Liver (tissue), 9 donors: ENCODE results near the gene RPL39L. TPM values are rescaled to one million over a fixed set of nuclear protein-coding genes. Genes with fewer than 3 reads are reported as not detected.

Experiments
- DNase-seq: peaks from one replicate; pipeline ENCODE4 v3.0.0-alpha.2; 2017; ENCODE audit warnings: low spot score
- H3K27ac ChIP-seq, 2 donors: one replicate each; pipeline ENCODE4 v1.7.0; 2013; ENCODE audit warnings: inconsistent platforms in 2 of 2, low read length in 2 of 2, control low read depth in 1 of 2, low read depth in 1 of 2, mild to moderate bottlenecking in 1 of 2
- H3K27me3 ChIP-seq, 4 donors: one replicate each; pipeline versions ENCODE4 v1.6.1 to v1.7.0; 2013; ENCODE audit warnings: low read length in 3 of 4, inconsistent platforms in 1 of 4, mild to moderate bottlenecking in 1 of 4, moderate library complexity in 1 of 4; ENCODE audit not compliant: control insufficient read depth in 4 of 4, insufficient read depth in 4 of 4
- H3K36me3 ChIP-seq, 4 donors: one replicate each; pipeline versions ENCODE4 v1.6.1 to v1.7.0; 2013; ENCODE audit warnings: low read length in 3 of 4, mild to moderate bottlenecking in 3 of 4, low read depth in 1 of 4, moderate library complexity in 1 of 4; ENCODE audit not compliant: control insufficient read depth in 4 of 4, insufficient read depth in 3 of 4
- H3K4me1 ChIP-seq, 4 donors: one replicate each; pipeline versions ENCODE4 v1.6.1 to v1.7.0; 2013; ENCODE audit warnings: low read length in 3 of 4, mild to moderate bottlenecking in 3 of 4, moderate library complexity in 1 of 4; ENCODE audit not compliant: control insufficient read depth in 4 of 4, insufficient read depth in 4 of 4
- H3K4me3 ChIP-seq, 3 donors: one replicate each; pipeline versions ENCODE4 v1.6.1 to v1.7.0; 2013; ENCODE audit warnings: low read length in 3 of 3, control low read depth in 1 of 3, low read depth in 1 of 3, mild to moderate bottlenecking in 1 of 3
- H3K9ac ChIP-seq, 2 donors: one replicate each; pipeline ENCODE4 v1.7.0; 2013; ENCODE audit warnings: low read length in 2 of 2, mild to moderate bottlenecking in 2 of 2, moderate library complexity in 2 of 2, control low read depth in 1 of 2, low read depth in 1 of 2
- H3K9me3 ChIP-seq, 4 donors: one replicate each; pipeline versions ENCODE4 v1.6.1 to v1.7.0; 2013; ENCODE audit warnings: low read length in 3 of 4; ENCODE audit not compliant: control insufficient read depth in 4 of 4
- ATF3 ChIP-seq: IDR thresholded peaks from 2 replicates; pipeline ENCODE4 v1.6.1; 2016; ENCODE audit warnings: antibody characterized with exemption
- FOXA1 ChIP-seq: IDR thresholded peaks from 2 replicates; pipeline ENCODE4 v1.6.1; 2016; ENCODE audit warnings: antibody characterized with exemption
- HNF4A ChIP-seq, 2 donors: conservative IDR thresholded peaks; 2 replicates each; pipeline ENCODE4 v1.6.1; 2016; ENCODE audit warnings: antibody characterized with exemption in 2 of 2, mild to moderate bottlenecking in 2 of 2
- JUND ChIP-seq, 2 donors: IDR thresholded peaks; 2 replicates each; pipeline ENCODE4 v1.6.1; 2016; ENCODE audit warnings: antibody characterized with exemption in 2 of 2
- MAX ChIP-seq: IDR thresholded peaks from 2 replicates; pipeline ENCODE4 v1.6.1; 2016; ENCODE audit warnings: antibody characterized with exemption
- RAD21 ChIP-seq, 2 donors: IDR thresholded peaks; 2 replicates each; pipeline ENCODE4 v1.6.1; 2016; ENCODE audit warnings: antibody characterized with exemption in 2 of 2, mild to moderate bottlenecking in 2 of 2
- RXRA ChIP-seq, 2 donors: IDR thresholded peaks; 2 replicates each; pipeline ENCODE4 v1.6.1; 2017 to 2018; ENCODE audit warnings: antibody characterized with exemption in 2 of 2, mild to moderate bottlenecking in 1 of 2
- SP1 ChIP-seq: IDR thresholded peaks from 2 replicates; pipeline ENCODE4 v1.6.1; 2018; ENCODE audit warnings: antibody characterized with exemption, mild to moderate bottlenecking
- YY1 ChIP-seq: IDR thresholded peaks from 2 replicates; pipeline ENCODE4 v1.6.1; 2016; ENCODE audit warnings: antibody characterized with exemption, mild to moderate bottlenecking
- WGBS: extraction: QIAGEN DNeasy Blood & Tissue Kit; methylation state at CpG from one replicate; pipeline ENCODE4 v1.1.7; 2013; 5-methylcytosine and 5-hydroxymethylcytosine counted together
- polyA plus RNA-seq, 2 donors: library from polyadenylated mRNA; stranded (reverse) in 1 of 2; unstranded in 1 of 2; fragments of 200-250 nt in 1 of 2; fragments of >200 nt in 1 of 2; fragmentation: Nextera tagmentation in 1 of 2; extraction: Ambion mirVana in 1 of 2; gene quantifications; one replicate each; pipeline versions ENCODE4 v1.2.1 to v1.2.3, GENCODE V29; 2013 to 2015
- total RNA-seq, 2 donors: library from RNA; depleted of rRNA; stranded (reverse); fragments of >200 nt; gene quantifications; one replicate each; pipeline ENCODE4 v1.2.3, GENCODE V29; 2014
- TF ChIP-seq, protein P1 (sequence below): fragments of 150-350 bp; IDR thresholded peaks from 2 replicates; pipeline ENCODE4 v1.5.1; 2017; ENCODE audit warnings: improper control_type of control experiment, low read depth, low read length; ENCODE audit not compliant: missing input control
- TF ChIP-seq, protein P2 (sequence below): IDR thresholded peaks from 2 replicates; pipeline ENCODE4 v1.6.1; 2016; ENCODE audit warnings: antibody characterized with exemption
- donor health status: healthy.
- donor health status: healthy.
- donor health status: healthy.
- donor health status: healthy.
- donor health status: healthy.

Gene RPL39L
- total and polyA plus RNA-seq, 4 donors, result 1.1 to 6.6 (median 4.2) TPM

DNA sequence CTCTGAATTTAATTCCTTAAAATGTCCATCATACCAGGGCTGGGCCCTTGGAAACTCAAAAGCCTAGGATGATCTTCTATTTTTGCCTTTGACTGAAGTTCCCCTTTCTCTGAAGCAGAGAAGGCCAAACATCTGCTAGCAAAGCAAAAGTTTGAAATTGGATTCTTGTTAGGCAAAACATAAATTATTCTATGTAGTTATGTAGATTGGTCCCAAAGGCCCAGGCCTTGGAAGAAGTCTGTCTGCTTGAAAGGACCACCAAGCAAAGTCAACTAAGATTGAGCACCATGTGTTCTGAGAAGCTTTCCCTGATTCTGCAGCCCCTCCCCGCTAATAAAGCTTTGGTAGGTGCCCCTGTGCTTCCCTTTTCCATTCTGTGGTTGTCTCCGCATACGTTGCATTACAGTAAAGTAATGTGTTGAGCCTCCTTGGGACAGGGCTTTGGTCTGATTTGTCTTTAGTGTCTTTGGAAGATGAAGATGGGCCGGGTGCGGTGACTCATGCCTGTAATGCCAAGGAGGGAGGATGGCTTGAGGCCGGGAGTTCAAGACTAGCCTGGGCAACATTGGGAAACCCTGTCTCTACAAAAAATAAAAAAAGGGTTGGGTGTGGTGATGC lies 56.4 kb downstream of the RPL39L start (continued):
- TF ChIP-seq MAX (no peak), ATF3 (no peak), YY1 (no peak), SP1 (no peak)
- TF ChIP-seq, protein P1, sequence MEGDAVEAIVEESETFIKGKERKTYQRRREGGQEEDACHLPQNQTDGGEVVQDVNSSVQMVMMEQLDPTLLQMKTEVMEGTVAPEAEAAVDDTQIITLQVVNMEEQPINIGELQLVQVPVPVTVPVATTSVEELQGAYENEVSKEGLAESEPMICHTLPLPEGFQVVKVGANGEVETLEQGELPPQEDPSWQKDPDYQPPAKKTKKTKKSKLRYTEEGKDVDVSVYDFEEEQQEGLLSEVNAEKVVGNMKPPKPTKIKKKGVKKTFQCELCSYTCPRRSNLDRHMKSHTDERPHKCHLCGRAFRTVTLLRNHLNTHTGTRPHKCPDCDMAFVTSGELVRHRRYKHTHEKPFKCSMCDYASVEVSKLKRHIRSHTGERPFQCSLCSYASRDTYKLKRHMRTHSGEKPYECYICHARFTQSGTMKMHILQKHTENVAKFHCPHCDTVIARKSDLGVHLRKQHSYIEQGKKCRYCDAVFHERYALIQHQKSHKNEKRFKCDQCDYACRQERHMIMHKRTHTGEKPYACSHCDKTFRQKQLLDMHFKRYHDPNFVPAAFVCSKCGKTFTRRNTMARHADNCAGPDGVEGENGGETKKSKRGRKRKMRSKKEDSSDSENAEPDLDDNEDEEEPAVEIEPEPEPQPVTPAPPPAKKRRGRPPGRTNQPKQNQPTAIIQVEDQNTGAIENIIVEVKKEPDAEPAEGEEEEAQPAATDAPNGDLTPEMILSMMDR, result no peak

GRCh38 chr3:187080799-187081450 lies 58.4 kb downstream of the RPL39L start:
- H3K4me3 ChIP-seq, result no peak overlapping the region
- no peaks in the 10 kb centered on the region for H3K9me3 ChIP-seq
- H3K9ac ChIP-seq, result no peak overlapping the region
- peak; percentile 55 for TF ChIP-seq SP1
- no peak for TF ChIP-seq FOXA1
- TF ChIP-seq, protein P2, sequence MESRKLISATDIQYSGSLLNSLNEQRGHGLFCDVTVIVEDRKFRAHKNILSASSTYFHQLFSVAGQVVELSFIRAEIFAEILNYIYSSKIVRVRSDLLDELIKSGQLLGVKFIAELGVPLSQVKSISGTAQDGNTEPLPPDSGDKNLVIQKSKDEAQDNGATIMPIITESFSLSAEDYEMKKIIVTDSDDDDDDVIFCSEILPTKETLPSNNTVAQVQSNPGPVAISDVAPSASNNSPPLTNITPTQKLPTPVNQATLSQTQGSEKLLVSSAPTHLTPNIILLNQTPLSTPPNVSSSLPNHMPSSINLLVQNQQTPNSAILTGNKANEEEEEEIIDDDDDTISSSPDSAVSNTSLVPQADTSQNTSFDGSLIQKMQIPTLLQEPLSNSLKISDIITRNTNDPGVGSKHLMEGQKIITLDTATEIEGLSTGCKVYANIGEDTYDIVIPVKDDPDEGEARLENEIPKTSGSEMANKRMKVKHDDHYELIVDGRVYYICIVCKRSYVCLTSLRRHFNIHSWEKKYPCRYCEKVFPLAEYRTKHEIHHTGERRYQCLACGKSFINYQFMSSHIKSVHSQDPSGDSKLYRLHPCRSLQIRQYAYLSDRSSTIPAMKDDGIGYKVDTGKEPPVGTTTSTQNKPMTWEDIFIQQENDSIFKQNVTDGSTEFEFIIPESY, result no peak
- peak in 1 of 2 donors; percentile 33 for TF ChIP-seq RAD21 (IDR thresholded peaks at IDR 0.05)
- peak in 1 of 2 donors; percentile 71 for TF ChIP-seq RXRA (IDR thresholded peaks at IDR 0.05)
- TF ChIP-seq, protein P1, result no peak
- peak; percentile 15 for TF ChIP-seq ATF3
- no peak for TF ChIP-seq JUND (IDR thresholded peaks at IDR 0.05)
- peak; percentile 40 for TF ChIP-seq YY1
- TF ChIP-seq HNF4A (conservative IDR thresholded peaks at IDR 0.05), result peak; percentile 49 to 80
- peaks cover under 1 to 29% (median 22%) of the 10 kb centered on the region in 4 donors for H3K36me3 ChIP-seq
- H3K4me1 ChIP-seq, result no peaks in the 10 kb centered on the region
- WGBS, result 63% methylated on average over 13 of the region's 13 CpGs
- no peaks in the 10 kb centered on the region for H3K27me3 ChIP-seq
- DNase-seq, result no peak
- H3K27ac ChIP-seq, result peak overlapping the region; percentile 19 to 39
